Naive B cell (primary cell): ENCODE data around the gene HNRNPU. TPM values are rescaled to one million over a fixed set of nuclear protein-coding genes. Genes with fewer than 3 reads are reported as not detected.
"Not testable (repeated sequence)": the region's sequence is repeated elsewhere in the genome, so short reads cannot be mapped to it uniquely, and the experiment has no call there.

ENCODE experiments used
- ATAC-seq, 2 donors: fragments of 150-1000 bp; cut with Tn5 transposase; 2 replicates each; pipeline ENCODE4 v1.10.0; 2021; ENCODE audit warnings: low read depth in 2 of 2, mild to moderate bottlenecking in 2 of 2, moderate library complexity in 2 of 2
- DNase-seq: peaks from one replicate; pipeline ENCODE4 v3.0.0; 2022
- H3K27ac Mint-ChIP-seq, 6 donors: one replicate each; pipeline ENCODE4 v1.8.0; 2020 to 2022; ENCODE audit warnings: mild to moderate bottlenecking in 6 of 6, mixed read lengths in 6 of 6, moderate library complexity in 5 of 6, inconsistent platforms in 2 of 6
- H3K27me3 Mint-ChIP-seq, 3 donors: one replicate each; pipeline ENCODE4 v1.8.0; 2021 to 2022; ENCODE audit warnings: mixed read lengths in 3 of 3, mild to moderate bottlenecking in 1 of 3
- H3K36me3 Mint-ChIP-seq, 2 donors: one replicate each; pipeline ENCODE4 v1.8.0; 2020 to 2022; ENCODE audit warnings: mixed read lengths in 2 of 2, inconsistent platforms in 1 of 2, mild to moderate bottlenecking in 1 of 2
- H3K4me1 Mint-ChIP-seq, 3 donors: one replicate each; pipeline ENCODE4 v1.8.0; 2020 to 2022; ENCODE audit warnings: mixed read lengths in 3 of 3, inconsistent platforms in 1 of 3, mild to moderate bottlenecking in 1 of 3, moderate library complexity in 1 of 3
- H3K4me3 Mint-ChIP-seq, 8 donors: one replicate each; pipeline ENCODE4 v1.8.0; 2020 to 2022; ENCODE audit warnings: mild to moderate bottlenecking in 8 of 8, mixed read lengths in 8 of 8, moderate library complexity in 8 of 8, inconsistent platforms in 2 of 8
- H3K9me3 Mint-ChIP-seq, 7 donors: one replicate each; pipeline ENCODE4 v1.8.0; 2020 to 2022; ENCODE audit warnings: mixed read lengths in 7 of 7, mild to moderate bottlenecking in 5 of 7, inconsistent platforms in 2 of 7, moderate library complexity in 1 of 7
- polyA plus RNA-seq, 6 donors: library from polyadenylated mRNA; unstranded; fragments of 300-500 nt; fragmentation: Illumina TruSeq; gene quantifications; one replicate each; pipeline ENCODE4 v1.2.3, GENCODE V29; 2021; ENCODE audit warnings: low read depth in 6 of 6

Gene HNRNPU
- polyA plus RNA-seq, 6 donors from 2014 or later, result 131 to 412 (median 247) TPM

DNA sequence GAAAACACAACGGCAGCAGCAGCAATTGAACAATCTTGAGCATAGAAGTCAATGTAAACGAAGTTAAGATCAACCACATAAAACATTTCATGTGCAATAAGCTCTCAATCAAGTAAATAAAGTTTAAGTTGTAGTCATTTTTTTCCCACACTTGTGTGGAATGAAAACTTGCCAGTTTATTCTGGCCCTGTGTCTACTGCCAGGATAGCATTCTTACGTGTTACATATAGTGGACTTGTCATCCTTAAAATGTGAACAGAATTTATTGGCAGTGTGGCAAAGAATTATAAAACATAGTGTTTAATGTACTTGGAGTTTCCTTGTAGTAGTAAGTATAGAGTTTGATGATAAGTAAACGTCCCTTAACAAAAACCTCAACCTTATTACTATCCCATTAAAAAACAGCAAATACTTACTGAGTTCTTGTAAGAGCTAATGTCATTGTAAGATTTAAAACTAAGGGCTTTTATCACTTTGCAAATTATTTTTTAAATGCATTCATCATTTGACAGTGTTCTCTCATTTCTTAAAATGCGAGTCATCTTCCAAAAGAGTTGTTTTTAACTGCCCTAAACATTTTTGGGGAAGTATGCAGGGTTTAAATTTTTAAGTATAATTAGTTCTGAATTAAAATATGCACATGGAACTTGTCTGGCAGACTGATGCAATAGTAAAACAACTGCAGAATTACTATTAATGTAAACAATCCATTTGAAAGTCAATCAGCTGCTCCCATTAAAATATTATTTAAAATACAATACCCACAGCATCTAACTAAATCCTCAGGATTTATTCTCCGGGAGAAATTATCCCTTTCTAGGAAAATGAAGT lies 21.0 kb downstream of the HNRNPU start:
- H3K27me3 Mint-ChIP-seq, result no peaks in the 10 kb centered on the region

DNA sequence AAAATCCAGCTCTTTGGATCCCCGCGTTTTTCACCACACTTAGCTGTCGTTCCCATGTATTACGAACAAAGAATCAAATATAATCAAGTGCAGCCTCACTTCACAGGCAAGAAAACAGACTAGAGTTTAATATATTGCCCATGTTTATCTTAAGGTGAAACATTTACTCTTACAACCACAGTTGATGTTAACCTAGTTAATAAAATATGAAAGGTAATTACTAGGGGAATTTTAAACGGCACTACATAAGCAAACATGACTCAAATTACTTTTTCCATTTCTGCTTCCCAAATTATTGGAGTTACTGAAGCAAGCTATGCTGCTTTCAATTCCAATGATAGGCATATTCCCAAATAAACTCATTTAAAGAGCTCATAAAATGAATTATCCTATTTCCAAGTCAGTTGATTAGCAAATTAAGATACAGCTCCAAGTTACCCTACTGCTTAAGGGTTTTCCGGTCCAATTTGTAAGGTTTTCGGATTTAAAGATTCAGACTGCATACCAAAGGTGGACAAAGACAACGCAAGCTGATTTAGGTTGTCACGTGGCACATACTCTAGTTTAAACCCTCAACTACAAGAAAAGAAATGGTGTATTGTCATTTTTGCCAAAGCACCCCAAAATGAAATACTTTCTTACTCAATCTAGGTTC lies 22.9 kb downstream of the HNRNPU start:
- Mint-ChIP-seq H3K27me3 (no peaks in the 10 kb centered on the region), H3K4me1 (peaks cover 22 to 47% (median 42%) of the 10 kb centered on the region in 3 donors), H3K4me3 (no peak overlapping the region), H3K27ac (peak overlapping the region in 3 of 6 donors; percentile 74 to 97 (median 91)), H3K36me3 (peaks cover 20 to 27% of the 10 kb centered on the region in 2 donors), H3K9me3 (no peaks in the 10 kb centered on the region)
- ATAC-seq, result no peak
- DNase-seq, result no peak

More for the DNA sequence above, 21.0 kb downstream of the HNRNPU start:
- ATAC-seq (no peak), DNase-seq (no peak)
- Mint-ChIP-seq H3K9me3 (no peaks in the 10 kb centered on the region), H3K4me3 (no peak overlapping the region), H3K36me3 (peaks cover 19 to 24% of the 10 kb centered on the region in 2 donors), H3K4me1 (peaks cover 14 to 27% (median 25%) of the 10 kb centered on the region in 3 donors), H3K27ac (no peak overlapping the region)

- no peak for DNase-seq
- peaks cover 16 to 18% of the 10 kb centered on the region in 2 donors for H3K36me3 Mint-ChIP-seq
- peaks cover 27 to 52% (median 48%) of the 10 kb centered on the region in 3 donors for H3K4me1 Mint-ChIP-seq
- no peaks in the 10 kb centered on the region for H3K9me3 Mint-ChIP-seq
- H3K4me3 Mint-ChIP-seq, result no peak overlapping the region
- peak overlapping the region; percentile 18 to 97 (median 62) for H3K27ac Mint-ChIP-seq
- no peak for ATAC-seq
- H3K27me3 Mint-ChIP-seq, result no peaks in the 10 kb centered on the region
These were observed 24.0 kb downstream of the HNRNPU start for GRCh38 chr1:244840219-244840794.

GRCh38 chr1:244839656-244840055 lies 24.7 kb downstream of the HNRNPU start:
- ATAC-seq, result no peak
- Mint-ChIP-seq H3K27ac (peak overlapping the region in 5 of 6 donors; percentile 20 to 97 (median 40)), H3K27me3 (no peaks in the 10 kb centered on the region), H3K4me1 (peaks cover 27 to 53% (median 48%) of the 10 kb centered on the region in 3 donors), H3K36me3 (peaks cover 12 to 18% of the 10 kb centered on the region in 2 donors), H3K4me3 (no peak overlapping the region), H3K9me3 (no peaks in the 10 kb centered on the region)
- no peak for DNase-seq

DNA sequence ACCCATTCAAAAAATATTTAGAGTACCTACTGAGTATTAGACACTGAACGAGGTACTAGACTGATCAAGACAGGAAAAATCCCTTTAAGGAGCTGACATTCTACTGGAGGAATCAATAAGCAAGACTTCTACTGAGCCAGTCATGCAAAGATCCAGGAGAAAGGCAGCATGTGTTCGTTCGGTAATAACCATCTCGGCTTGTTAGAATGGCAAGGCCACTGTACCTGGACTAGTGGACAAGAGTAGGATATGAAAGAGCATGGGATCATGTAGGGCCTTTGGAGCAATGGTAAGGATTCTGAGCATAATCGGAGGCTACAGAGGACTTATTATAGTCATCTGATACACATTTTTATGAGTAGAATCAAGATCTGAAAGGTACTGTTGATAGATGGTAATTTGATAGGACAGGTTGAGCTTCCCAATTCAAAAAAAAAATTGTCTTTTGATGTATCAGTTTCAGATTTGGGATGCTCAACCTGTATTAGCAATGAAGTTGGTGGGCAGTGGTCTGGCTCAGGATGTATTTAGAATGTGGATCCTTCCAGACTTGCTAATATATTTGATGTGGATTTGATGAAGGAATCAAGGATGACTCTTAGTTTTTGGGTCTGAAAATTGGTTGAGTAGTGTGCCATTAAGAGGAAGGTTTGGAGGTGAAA lies 26.6 kb downstream of the HNRNPU start:
- Mint-ChIP-seq H3K36me3 (peaks cover 12 to 18% of the 10 kb centered on the region in 2 donors), H3K9me3 (no peaks in the 10 kb centered on the region), H3K4me3 (peak overlapping the region in 4 of 8 donors; percentile 4 to 100 (median 36)), H3K4me1 (peaks cover 32 to 61% (median 55%) of the 10 kb centered on the region in 3 donors), H3K27ac (peak overlapping the region; percentile 27 to 100 (median 75)), H3K27me3 (no peaks in the 10 kb centered on the region)
- no peak for ATAC-seq
- no peak for DNase-seq

GRCh38 chr1:244836584-244836983 lies 27.8 kb downstream of the HNRNPU start:
- ATAC-seq (no peak), DNase-seq (no peak)
- H3K27ac Mint-ChIP-seq, result peak overlapping the region; percentile 81 to 100 (median 98)
- H3K4me1 Mint-ChIP-seq, result peaks cover 32 to 61% (median 55%) of the 10 kb centered on the region in 3 donors
- peaks cover 12 to 18% of the 10 kb centered on the region in 2 donors for H3K36me3 Mint-ChIP-seq
- no peaks in the 10 kb centered on the region for H3K9me3 Mint-ChIP-seq
- H3K4me3 Mint-ChIP-seq, result peak overlapping the region; percentile 92 to 100 (median 98)
- no peaks in the 10 kb centered on the region for H3K27me3 Mint-ChIP-seq

DNA sequence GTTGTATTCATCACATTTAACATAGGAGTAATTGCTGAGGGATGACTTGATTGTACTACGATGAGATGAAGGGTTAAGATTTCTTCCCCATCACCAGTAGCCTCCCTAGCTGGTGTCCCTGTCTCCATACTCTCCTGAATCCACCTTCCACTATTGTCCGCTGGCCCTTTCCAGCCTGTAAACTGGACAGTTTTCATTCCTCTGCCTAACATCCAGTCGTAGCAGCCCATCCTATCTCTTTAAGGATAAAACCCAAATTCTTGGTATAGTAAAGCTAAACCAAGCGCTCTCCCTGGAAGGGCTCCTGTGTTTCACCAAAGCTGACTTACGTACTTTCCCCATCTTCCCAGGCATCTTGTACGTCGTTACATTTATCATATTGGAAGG lies 28.2 kb downstream of the HNRNPU start:
- H3K4me3 Mint-ChIP-seq, result peak overlapping the region; percentile 92 to 100 (median 98)
- H3K36me3 Mint-ChIP-seq, result peaks cover 12 to 18% of the 10 kb centered on the region in 2 donors
- no peak for ATAC-seq
- DNase-seq, result no peak
- peaks cover 32 to 64% (median 59%) of the 10 kb centered on the region in 3 donors for H3K4me1 Mint-ChIP-seq
- H3K9me3 Mint-ChIP-seq, result no peaks in the 10 kb centered on the region
- H3K27ac Mint-ChIP-seq, result peak overlapping the region; percentile 81 to 100 (median 98)
- H3K27me3 Mint-ChIP-seq, result no peaks in the 10 kb centered on the region

GRCh38 chr1:244835276-244836134 lies 28.8 kb downstream of the HNRNPU start, which contains the start of gene COX20:
Gene COX20 (plus strand): TSS chr1:244835658. CDS start chr1:244835715, 57 bp downstream.
- DNase-seq, result peak; percentile 93
- H3K4me1 Mint-ChIP-seq, result peaks cover 28 to 60% (median 59%) of the 10 kb centered on the region in 3 donors

DNA sequence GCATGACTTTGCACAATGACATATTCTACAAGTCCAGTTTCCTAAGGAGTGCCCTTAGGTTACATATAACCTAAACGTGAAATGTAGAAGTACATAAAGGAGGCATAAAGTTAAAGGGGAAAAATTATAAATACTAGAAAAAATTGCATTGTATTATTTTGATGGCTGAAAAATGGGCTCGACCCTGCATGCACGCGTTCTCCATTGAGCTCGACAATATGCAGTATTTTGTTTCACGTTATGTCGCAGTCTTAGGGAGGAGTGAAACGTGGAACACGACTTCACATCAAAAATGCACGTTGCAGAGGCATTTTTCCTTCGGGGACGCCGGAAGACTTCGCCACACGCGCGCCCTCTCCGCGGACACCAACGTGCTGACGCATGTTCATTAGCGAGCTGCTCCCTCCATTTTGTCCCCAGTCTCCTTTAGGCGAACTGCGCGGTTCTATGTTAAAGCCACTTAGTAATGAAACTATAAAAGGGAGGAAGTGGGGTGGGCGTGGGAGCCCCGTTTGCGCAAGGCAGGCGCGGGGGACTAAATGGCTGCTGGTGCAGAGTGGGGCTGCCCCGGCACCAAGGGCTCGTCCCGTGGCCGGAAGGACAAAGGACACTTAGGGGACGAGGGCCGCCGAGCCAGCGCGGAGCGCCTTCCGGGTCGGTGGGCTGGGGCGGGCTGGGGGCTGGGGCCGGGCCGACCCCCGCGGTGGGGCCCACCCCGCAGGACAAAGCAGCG lies 29.6 kb downstream of the HNRNPU start:
- DNase-seq, result peak; percentile 94
- no peaks in the 10 kb centered on the region for H3K27me3 Mint-ChIP-seq

More at GRCh38 chr1:244835276-244836134, 28.8 kb downstream of the HNRNPU start, which contains the start of gene COX20:
- H3K27me3 Mint-ChIP-seq, result no peaks in the 10 kb centered on the region
- peak; percentile 62 to 66 for ATAC-seq
- peaks cover 12 to 18% of the 10 kb centered on the region in 2 donors for H3K36me3 Mint-ChIP-seq
- H3K27ac Mint-ChIP-seq, result peak within 1 kb of the TSS; percentile 97 to 100 (median 100)
- H3K9me3 Mint-ChIP-seq, result no peaks in the 10 kb centered on the region
- H3K4me3 Mint-ChIP-seq, result peak within 1 kb of the TSS; percentile 92 to 100 (median 98)

GRCh38 chr1:244833734-244834542 lies 30.4 kb downstream of the HNRNPU start:
- ATAC-seq, result peak; percentile 8 to 26
- H3K4me1 Mint-ChIP-seq, result peaks cover 29 to 50% (median 46%) of the 10 kb centered on the region in 3 donors
- H3K4me3 Mint-ChIP-seq, result peak overlapping the region; percentile 92 to 100 (median 98)
- H3K9me3 Mint-ChIP-seq, result no peaks in the 10 kb centered on the region
- H3K36me3 Mint-ChIP-seq, result peaks cover 12% of the 10 kb centered on the region in 2 donors
- H3K27ac Mint-ChIP-seq, result peak overlapping the region; percentile 97 to 100 (median 99)
- DNase-seq, result peak; percentile 53
- no peaks in the 10 kb centered on the region for H3K27me3 Mint-ChIP-seq

More for the DNA sequence above, 29.6 kb downstream of the HNRNPU start:
- Mint-ChIP-seq H3K4me3 (peak overlapping the region; percentile 92 to 100 (median 98)), H3K9me3 (no peaks in the 10 kb centered on the region), H3K27ac (peak overlapping the region; percentile 97 to 100 (median 99)), H3K4me1 (peaks cover 31 to 55% (median 53%) of the 10 kb centered on the region in 3 donors), H3K36me3 (peaks cover 12 to 17% of the 10 kb centered on the region in 2 donors)
- ATAC-seq, result peak; percentile 77 to 79

- ATAC-seq, DNase-seq, H3K36me3 Mint-ChIP-seq, H3K9me3 Mint-ChIP-seq, H3K27me3 Mint-ChIP-seq: not testable (repeated sequence)
- H3K27ac Mint-ChIP-seq, result peak overlapping the region in 2 of 6 donors; percentile 97 to 100
- peaks cover 24 to 43% (median 39%) of the 10 kb centered on the region in 3 donors for H3K4me1 Mint-ChIP-seq
- peak overlapping the region; percentile 0 to 100 (median 96) for H3K4me3 Mint-ChIP-seq
These were observed 31.1 kb downstream of the HNRNPU start for GRCh38 chr1:244833260-244833659.
